GM18951 (cell line): ENCODE results near the gene PPP3CA.

Source experiments
- POLR2A ChIP-seq: IDR thresholded peaks from 4 replicates; pipeline ENCODE4 v1.6.1; 2011; ENCODE audit warnings: mild to moderate bottlenecking; ENCODE audit not compliant: insufficient read length, insufficient read depth; ENCODE audit errors: extremely low read depth
- in situ Hi-C: fragments of 300-500 bp; cut with MboI; formaldehyde crosslinking; loops from one replicate; pipeline ENCODE4 v1.12.0; 2022; ENCODE audit warnings: low sequenced_read_pairs, mixed read lengths, inconsistent platforms; ENCODE audit not compliant: unreplicated experiment

Gene PPP3CA

GRCh38 chr4:101315786-101316185 is 31.5 kb downstream of the PPP3CA start:
- TF ChIP-seq POLR2A = no peak
- in situ Hi-C loops = no loop called here

- in situ Hi-C loops = no loop called here
- TF ChIP-seq POLR2A = no peak
These were observed 32.3 kb downstream of the PPP3CA start for GRCh38 chr4:101315041-101315440.

GRCh38 chr4:101309925-101310324 is 37.4 kb downstream of the PPP3CA start:
- no peak for TF ChIP-seq POLR2A
- in situ Hi-C loops = no loop called here

DNA sequence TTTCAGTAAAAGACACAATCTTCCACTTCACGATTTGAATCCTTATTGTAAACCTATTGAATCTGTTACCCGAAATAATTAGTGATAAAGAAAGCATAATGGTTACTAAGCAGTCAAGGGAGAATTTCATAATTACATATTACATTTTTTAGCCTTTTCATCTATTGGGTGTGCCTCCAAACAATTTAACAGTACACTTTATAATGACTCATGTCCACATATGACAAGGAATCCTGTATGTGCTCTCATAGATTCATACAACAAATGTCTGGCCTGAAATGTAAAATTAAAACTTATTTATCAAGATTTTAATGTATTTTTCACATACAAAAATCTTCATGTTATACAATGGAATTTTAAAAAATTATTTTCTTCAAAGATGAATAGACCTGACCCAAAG is 39.4 kb downstream of the PPP3CA start:
- in situ Hi-C loops = no loop called here
- TF ChIP-seq POLR2A = no peak

GRCh38 chr4:101306764-101307615 is 40.3 kb downstream of the PPP3CA start:
- no peak for TF ChIP-seq POLR2A

DNA sequence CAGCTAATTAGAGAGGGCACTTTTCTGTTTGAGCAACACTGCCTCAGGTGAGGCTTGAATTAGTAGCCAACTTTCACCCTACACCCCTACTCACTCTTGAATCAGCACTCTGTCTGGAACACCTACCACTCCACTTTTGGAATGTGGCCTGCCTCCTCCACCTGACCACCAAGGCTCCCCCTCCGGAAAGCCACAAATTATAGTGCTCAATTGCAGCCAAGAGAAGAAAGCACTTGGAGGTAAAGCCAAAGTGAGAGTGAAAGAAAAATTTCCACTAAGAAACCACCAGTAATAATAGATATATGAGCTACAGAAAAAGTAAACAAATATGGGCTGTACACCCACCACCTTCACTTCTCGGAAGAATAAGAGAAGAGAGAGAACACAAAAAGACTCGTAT is 41.1 kb downstream of the PPP3CA start:
- in situ Hi-C loops = no loop called here
- no peak for TF ChIP-seq POLR2A

More at GRCh38 chr4:101306764-101307615, 40.3 kb downstream of the PPP3CA start:
- in situ Hi-C loops = no loop called here

GRCh38 chr4:101304916-101305315 is 42.4 kb downstream of the PPP3CA start:
- in situ Hi-C loops = no loop called here
- no peak for TF ChIP-seq POLR2A

GRCh38 chr4:101299899-101300540 is 47.3 kb downstream of the PPP3CA start:
- no peak for TF ChIP-seq POLR2A
- in situ Hi-C loops = no loop called here

GRCh38 chr4:101299021-101299420 is 48.3 kb downstream of the PPP3CA start:
- TF ChIP-seq POLR2A = no peak
- in situ Hi-C loops = no loop called here

DNA sequence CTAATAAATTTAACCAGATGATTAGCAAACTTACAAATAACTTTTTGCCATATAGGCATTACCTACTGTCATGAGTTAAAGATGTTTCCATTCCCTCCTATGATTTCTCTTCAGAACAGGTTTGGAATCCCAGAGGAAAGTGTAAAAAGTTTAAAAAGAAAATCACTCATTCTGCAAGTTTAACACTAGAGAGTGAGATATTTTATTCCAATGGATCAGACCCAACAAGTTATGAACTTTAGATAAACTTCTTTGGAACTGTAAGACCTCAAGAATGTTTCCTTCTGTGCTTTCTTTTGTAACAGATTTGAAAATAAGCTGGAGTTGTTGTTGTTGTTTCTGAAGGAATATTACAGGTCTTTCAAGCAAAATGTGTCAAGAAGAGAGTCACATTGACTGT is 51.6 kb downstream of the PPP3CA start:
- no peak for TF ChIP-seq POLR2A
- in situ Hi-C loops = no loop called here

DNA sequence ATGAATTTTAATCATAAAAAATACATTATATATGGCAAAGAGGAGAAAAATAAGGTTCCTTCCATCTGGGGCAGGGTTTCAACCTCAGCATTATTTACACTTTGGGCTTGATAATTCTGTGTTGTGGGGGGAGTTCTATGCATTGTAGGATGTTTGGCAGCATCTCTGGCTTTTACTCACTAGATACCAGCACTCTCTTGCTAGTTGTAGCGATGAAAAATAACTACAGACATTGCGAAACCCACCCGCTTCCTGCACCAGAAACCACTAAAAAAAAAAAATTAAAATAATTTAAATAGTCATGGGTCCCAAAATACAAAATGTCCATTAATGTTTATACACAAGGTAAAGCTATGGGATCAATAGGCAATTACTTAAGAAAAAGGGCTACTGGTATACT is 52.7 kb downstream of the PPP3CA start:
- no peak for TF ChIP-seq POLR2A
- in situ Hi-C loops = no loop called here

DNA sequence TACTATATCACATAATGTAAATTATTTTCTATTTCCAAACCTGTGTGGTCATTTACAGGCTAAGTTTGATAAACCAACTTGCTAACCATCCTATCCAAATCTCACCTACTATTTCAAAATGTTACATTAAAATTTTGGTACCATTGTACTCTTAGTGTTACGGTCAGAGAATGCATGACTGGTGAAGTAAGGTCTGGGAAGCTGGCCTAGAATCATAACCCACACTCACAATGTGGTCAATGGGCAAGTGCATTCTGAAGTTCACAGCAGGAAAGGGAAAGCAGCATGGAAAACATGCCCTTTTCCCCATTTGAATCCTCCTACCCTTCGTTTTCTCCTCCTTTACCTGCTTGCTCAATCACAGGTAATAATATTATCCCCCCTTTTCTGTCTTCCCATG is 54.4 kb downstream of the PPP3CA start:
- no peak for TF ChIP-seq POLR2A
- in situ Hi-C loops = no loop called here

- no peak for TF ChIP-seq POLR2A
- in situ Hi-C loops = no loop called here
These were observed 55.1 kb downstream of the PPP3CA start for GRCh38 chr4:101292214-101292613.

- TF ChIP-seq POLR2A = no peak
These were observed 56.1 kb downstream of the PPP3CA start for GRCh38 chr4:101291198-101291597.

More at GRCh38 chr4:101291198-101291597, 56.1 kb downstream of the PPP3CA start:
- in situ Hi-C loops = no loop called here
